GM12873 (cell line): ENCODE measurements around the gene SNW1.

Source experiments
- TF ChIP-seq, protein P1 (sequence below): IDR thresholded peaks from 2 replicates; pipeline ENCODE4 v1.5.1; 2012; ENCODE audit warnings: low read depth, mild to moderate bottlenecking, moderate library complexity, low read length, control low read depth; ENCODE audit not compliant: insufficient read depth; ENCODE audit errors: missing control alignments

The SNW1 gene

DNA sequence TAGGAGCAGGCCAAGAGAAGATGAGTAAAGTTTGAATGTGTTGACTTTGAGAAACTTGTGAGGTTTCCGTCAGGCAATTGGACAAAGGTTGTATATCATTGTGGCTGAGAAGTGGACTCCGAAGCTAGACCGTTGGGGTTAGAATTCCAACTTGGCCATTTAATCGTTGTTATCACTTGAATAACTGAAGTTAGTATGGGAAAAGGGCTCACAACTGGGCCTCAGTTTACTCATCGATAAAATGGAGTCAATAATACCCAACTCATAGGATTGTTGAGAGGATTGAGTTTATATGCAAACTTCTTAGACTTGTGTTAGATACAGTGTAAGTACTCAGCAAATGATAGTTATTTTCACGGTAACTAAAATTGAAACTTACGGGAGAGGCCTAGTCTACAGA is 52.2 kb downstream of the SNW1 start:
- TF ChIP-seq, protein P1, sequence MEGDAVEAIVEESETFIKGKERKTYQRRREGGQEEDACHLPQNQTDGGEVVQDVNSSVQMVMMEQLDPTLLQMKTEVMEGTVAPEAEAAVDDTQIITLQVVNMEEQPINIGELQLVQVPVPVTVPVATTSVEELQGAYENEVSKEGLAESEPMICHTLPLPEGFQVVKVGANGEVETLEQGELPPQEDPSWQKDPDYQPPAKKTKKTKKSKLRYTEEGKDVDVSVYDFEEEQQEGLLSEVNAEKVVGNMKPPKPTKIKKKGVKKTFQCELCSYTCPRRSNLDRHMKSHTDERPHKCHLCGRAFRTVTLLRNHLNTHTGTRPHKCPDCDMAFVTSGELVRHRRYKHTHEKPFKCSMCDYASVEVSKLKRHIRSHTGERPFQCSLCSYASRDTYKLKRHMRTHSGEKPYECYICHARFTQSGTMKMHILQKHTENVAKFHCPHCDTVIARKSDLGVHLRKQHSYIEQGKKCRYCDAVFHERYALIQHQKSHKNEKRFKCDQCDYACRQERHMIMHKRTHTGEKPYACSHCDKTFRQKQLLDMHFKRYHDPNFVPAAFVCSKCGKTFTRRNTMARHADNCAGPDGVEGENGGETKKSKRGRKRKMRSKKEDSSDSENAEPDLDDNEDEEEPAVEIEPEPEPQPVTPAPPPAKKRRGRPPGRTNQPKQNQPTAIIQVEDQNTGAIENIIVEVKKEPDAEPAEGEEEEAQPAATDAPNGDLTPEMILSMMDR, result no peak

DNA sequence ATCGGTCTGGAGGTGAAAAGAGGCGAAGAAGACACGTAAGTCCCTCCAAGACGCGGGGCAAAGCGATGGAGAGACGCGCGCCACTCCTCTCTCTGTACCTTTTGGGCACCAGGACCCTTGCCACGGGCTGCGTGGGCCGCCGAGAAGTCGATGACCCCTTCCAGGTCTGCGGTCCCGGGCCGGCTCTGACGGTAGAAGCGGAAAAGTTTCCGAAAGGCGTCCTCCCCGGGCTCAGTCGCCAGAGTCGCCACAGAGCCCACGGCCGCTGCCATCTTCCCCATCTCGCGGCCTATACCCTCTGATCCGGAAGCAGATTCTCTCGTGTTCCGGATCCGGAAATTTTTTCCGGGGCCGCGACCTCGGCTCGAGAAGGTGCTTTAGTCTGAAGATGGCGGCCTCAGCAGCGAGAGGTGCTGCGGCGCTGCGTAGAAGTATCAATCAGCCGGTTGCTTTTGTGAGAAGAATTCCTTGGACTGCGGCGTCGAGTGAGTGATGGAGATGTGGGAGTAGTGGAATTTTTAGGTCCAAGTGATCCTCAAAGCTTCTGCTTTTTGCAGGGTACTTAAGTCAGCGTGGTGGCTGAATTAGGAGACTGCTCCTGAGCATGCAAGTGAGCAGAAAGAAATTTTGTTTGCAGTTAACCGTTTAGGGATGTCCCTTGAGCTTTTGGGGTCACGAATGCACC is 53.1 kb downstream of the SNW1 start, which contains the start of the genes ALKBH1 and SLIRP:
ALKBH1 (minus strand) TSS at position 300 of the 685 bp plus-strand sequence; CDS start at position 281, 19 bp downstream.
SLIRP (plus strand) TSS at position 380 of the 685 bp plus-strand sequence; CDS start at position 389, 9 bp downstream.
- TF ChIP-seq, protein P1, result no peak

DNA sequence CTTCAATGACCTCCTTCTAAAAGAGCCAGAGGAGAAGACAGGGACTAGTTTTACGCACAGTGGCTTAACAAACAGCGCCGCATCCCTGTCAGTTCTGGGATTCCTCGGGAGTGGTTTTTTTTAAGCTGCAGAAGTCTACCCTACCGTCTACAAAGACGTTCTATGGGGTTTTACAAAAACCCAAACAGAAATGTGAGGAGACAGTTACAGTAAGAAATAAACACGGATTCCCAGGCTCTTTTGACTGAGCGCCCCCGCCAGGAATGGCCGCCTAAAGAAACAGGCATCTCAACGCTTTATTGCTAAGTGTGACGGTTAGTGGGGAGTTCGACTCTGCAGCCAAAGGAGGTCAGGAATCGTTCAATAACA is 53.6 kb downstream of the SNW1 start:
- TF ChIP-seq, protein P1, result peak; percentile 42

DNA sequence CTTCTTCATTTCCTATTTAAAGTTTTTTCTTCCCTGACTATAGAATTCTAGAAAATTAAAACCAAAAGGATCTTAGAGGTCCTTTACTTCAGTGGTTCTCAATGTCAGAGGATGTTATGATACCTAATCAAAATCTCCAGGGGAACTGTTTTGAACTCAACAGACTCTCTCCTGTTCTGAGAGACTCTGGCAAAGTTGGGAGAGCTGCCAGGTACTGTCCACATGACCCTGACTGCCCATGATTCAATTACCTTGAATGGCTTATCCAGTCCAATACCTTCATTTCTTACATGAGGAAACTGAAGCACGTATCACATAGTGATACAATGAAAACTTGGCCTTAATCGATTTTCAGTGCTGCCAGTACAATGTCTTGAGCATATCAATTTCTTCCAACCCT is 69.7 kb downstream of the SNW1 start:
- TF ChIP-seq, protein P1, result no peak

DNA sequence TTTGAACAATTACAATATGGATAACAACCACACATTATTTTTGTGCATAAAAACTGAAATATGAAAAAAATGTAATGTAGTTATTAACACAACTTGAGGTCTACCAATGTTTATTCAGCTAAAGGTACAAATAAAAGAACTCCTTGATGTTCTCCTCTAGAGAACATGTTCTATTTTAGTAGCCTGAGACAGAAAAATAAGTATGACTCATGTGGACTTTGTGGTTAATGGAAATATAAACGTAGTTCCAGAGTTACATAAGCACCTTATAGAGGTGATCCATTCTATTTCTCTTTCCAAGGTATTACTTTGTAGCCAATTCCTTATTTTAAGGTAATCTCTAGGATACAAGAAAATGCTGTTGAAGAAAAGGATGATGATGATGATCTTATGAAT is 78.8 kb downstream of the SNW1 start:
- TF ChIP-seq, protein P1, result no peak

DNA sequence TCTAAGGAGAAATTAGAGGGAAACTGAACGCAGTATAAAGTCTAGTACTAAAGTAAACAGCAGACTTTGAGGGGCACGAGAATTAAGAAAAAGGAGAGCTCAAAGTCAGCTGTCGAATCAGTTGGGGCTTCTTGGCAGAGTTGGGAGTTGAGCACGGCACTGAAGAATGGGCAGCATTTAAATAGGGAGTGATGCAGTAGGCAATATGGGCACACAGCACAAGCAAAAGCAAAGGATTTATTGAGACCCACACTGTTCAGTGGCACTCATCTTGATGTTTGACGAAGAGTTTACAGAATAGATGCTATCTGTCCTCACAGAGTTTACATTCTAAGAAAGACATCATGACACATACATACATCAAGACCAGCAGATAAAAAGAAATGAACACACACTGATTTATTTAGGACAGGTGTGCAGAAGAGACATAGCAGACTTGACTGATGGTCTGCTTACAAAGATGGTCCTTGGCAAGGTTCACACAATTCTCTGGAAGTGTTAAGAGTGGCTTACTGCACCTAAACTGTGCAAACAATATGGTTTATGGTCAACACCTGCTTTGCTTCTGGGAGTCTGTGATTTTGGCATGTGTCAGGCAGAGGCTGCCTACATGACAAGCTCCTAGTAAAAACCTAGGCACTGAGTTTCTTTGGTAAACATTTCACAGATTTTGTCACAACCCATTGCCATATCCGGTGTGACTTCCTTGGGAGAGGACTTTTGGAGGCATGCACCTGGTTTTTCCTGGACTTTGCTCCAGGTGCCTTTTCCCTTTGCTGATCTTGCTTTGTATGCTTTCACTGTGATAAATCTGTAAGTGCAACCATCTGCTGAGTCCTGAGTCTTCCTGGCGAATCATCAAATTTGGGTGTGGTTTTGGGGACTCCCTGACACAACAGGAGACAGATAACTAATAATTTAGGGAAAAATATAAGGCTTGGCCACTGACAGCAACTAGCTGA is 79.5 kb downstream of the SNW1 start:
- TF ChIP-seq, protein P1, result no peak

DNA sequence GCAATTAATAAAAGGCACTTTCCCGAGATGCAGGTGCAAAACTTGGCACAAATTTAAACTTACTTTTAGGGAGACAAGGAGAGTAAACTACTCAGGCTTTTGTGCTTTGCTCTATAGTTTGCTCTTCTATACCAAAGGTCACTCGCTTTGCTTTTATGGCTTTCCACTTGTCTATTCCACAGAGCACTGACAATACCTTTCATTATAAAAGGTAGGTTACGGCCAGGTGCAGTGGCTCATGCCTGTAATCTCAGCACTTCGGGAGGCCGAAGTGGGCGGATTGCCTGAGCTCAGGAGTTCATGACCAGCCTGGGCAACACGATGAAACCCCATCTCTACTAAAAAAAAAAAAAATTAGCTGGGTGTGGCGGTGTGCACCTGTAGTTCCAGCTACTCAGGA is 86.0 kb downstream of the SNW1 start:
- TF ChIP-seq, protein P1, result no peak
